GM19099 (cell line): ENCODE results near the gene PHEX.

ENCODE experiments used
- POLR2A ChIP-seq: IDR thresholded peaks from 3 replicates; pipeline ENCODE4 v1.6.1; 2011; ENCODE audit warnings: low read depth; ENCODE audit not compliant: insufficient read length; ENCODE audit errors: extremely low read depth

The PHEX gene

DNA sequence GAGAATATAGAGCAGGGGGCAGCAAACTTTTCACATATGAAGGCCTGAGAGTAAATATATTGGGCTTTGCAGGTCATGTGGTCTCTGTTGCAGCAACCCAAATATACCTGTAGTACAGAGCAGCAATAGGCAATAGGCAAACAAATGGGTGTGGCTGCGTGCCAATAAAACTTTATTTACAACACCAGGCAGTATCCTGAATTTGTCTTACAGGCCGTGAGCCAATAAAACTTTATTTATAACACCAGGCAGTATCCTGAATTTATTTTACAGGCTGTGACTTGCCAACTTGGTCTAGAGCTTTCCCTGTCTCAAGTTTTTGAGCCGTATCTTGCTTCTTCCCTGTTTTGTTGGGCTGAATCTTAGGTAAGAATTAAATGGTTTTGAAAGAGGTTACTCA, 118.2 kb downstream of the PHEX start:
- TF ChIP-seq POLR2A = no peak

DNA sequence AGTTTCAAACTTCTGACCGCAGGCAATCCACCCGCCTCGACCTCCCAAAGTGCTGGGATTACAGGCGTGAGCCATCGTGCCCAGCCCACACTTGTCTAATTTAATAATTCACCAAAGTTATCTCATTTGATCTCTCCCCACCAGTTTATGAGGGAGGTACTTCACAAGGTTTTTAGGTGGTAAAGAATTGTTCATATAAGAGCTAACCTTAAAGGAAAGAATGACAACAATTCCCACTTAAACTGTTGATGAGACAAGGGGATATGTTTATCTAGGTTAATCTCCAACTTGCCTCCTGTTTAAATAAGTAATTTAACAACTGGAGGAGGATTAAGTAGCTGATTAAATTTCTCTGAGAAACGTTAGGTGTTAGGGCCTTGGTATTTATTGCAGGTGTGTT, 123.0 kb downstream of the PHEX start:
- TF ChIP-seq POLR2A = no peak

DNA sequence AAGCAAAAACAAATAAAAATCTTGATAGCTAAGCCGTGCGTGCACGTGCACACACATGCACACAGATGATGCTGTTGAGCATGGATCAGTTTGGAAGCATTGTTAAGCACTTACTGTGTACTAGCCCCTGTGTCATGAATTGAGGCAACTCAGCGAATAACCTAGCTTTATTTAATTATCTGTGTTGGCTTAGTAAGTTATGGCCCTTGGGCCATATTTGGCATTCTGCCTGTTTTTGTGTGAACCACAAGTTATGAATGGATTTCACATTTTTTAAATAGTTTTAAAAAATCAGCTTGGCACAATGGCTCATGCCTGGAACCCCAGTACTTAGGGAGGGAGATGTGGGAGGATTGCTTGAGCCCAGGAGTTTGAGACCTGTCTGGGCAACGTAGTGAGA, 126.9 kb downstream of the PHEX start:
- no peak for TF ChIP-seq POLR2A

DNA sequence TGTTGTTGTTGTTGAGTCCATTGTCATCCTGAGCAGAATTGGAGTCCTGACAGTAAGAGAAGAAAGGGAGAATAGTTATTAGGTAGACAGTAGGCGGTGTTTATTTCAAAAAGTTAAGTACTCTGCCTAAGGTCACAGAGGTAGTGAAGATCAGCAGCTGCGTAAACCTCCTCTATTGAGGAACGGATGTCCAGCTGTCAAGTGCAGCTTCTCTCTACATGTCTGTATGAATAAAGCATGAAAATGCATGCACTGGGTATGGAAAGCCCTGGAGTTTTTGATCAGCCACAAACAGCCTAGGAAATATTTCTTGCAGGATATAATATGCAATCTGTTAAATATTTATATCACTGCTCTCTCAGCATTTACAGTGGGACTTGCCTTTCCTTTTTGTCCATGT, 131.2 kb downstream of the PHEX start:
- no peak for TF ChIP-seq POLR2A

DNA sequence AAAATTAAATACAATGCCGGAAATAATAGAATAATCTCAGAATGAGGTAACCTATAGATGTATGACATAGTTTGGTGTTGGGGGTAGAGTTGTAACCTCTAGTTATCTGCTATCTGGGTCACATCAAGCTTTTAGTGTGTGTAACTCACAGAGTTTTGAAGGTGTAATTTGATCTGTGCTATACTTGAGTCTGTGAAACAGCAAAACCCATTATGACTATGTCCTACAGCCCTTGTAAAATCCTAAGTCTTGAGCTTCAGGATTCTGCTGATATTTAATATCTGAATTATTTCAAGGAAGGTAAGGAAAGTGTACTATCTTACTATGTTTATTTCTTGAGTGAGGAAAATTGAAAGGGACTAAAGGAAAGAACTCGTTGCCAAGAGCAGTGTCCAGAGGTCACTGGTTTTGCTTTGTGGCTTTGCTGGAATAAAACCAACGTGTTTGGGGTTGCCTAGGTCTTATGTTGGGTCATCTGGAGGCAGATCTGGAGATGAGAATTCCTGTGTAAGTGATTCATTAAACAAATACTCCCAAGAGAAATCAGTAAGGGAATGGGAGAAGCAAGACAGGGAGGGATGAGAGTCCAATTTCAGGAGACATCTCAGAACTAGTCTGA, 132.8 kb downstream of the PHEX start:
- TF ChIP-seq POLR2A = no peak

DNA sequence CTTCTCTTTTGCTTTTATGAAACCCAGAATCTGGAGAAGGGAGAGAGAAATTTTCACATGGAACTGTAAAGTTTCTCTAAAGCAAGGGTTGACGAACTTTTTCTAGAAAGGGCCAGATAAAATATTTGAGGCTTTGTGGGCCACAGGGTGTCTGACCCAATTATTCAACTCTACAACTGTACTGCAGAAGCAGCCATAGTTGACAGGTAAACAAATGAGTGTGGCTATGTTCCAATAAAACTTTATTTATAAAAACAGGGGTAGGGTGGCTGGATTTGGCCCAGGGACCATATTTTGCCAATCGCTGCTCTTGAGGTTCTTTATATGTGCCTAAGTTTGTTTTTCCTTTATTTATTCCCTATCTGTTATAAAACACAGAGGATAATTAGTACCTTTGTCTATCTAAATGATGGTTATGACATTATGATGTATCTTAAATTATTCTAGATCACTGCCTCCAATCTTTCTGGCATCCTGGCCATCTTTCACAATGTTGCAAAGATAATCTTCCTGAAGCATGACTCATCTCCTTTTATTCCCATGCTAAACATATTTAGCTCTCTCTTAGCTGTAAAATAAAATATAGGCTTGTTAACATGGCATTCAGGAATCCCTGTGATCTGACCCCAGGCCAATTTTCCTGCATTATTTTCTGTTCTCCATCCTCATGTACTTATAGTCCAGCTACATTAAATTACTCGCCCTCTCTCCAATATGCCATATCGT, 133.8 kb downstream of the PHEX start:
- no peak for TF ChIP-seq POLR2A

DNA sequence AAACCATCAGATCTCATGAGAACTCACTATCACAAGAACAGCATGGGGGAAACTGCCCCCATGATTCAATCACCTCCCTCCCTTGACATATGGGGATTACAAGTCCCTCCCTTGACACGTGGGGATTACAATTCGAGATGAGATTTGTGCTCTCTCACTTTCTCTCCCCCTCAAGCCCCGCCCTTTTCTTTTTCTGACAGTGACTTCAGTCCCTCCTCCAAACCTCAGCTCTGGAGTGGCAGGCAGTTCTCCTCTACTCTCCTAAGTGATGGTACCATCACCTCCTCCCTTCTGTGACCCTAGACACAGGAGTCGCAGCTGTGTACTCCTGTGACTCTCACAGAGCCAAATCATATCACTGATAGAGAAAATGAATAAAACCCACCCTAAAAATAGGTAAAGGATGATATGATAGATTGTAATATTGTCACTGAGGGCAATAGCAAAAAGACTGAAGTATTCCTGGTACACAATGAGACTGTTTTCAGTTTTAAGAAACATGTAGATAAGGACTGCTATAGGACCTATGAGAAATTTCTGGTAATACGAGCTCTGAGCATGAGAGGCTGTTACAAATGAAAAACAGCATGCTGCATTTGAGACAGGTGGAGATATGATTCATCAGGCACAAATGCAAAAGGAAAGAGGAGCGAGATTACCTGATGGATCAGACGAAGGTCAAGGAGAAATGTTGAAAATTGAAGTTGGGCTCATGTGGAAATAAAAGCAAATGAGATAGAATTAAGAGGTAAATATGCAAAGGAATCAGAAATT, 139.3 kb downstream of the PHEX start:
- TF ChIP-seq POLR2A = no peak

DNA sequence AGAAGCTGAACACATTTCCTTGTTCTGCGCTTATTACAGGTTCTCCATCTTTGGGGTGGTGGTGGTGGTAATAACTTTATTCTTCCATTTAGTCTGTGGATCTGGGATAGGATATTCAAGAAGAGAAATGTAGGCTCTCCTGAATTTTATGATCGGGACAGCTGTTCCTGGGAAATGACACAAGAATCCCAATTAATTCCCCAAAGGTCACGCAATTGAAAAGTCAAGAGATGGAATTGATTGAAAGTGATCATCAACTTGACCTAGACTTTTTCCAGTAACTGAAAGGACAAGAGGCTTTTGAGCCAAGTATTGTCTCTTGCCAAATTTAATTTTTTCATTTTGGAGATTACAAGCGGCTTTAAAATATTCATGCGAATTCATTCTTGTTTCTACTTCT, 141.8 kb downstream of the PHEX start:
- TF ChIP-seq POLR2A = no peak

DNA sequence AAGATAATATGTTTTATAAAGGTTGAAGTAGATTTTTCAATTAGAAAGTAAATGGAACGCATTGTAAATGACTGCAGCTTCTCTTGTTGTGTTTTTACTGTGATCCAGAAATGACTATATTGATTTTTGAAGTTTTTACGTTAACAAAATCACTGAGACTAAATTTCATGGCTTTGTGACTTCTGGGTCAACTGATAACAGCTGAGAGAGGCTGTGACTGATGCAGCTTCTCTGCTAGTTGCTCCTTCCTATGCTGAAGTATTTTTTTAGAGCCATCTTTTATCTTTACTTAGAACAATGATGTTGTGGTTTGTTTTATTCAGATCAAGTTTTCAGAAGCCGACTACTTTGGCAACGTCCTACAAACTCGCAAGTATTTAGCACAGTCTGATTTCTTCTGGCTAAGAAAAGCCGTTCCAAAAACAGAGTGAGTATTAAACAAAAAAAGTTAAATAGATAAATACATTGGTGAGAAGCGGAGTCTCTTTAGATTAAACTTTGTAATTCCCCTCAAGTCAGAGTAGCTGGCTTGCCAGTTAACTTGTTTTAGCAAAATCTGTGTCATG, 145.9 kb downstream of the PHEX start:
- no peak for TF ChIP-seq POLR2A

DNA sequence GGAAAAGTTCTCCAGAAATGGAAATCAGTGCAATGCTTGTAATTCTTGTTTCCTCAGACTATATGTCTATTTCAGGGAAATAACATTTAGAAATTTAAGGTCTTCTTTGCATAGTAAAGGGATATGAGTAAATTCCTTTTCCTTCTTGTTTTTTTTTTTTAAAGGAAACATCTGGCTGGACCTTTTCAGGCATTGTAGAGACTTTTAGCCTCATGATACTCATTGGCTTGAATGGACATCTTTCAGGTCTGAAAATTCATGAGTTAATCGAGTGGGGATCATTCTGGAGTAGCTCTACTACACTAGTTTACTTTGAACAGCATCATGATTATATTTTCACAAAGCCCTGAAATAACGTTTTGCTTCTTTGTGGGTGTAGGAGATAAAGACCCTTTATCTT, 152.0 kb downstream of the PHEX start:
- TF ChIP-seq POLR2A = no peak

DNA sequence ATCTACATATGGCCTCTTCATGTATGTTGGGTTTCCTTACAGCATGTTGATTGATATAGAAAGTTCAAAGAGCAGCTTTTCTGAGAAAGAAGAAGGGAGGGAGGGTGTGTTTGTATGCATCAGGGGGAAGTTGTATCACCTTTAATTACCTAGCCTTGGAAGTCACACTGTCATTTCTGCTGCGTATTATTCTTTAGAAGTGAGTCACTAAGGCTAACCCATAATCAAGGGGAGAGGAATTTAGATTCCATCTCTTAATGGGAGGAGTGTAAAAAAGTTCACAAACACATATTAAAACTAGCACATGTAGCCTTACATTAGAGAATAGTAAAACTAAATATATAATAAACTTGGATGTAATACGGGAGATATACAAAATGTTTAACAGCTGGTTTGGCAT, 154.0 kb downstream of the PHEX start:
- TF ChIP-seq POLR2A = no peak

DNA sequence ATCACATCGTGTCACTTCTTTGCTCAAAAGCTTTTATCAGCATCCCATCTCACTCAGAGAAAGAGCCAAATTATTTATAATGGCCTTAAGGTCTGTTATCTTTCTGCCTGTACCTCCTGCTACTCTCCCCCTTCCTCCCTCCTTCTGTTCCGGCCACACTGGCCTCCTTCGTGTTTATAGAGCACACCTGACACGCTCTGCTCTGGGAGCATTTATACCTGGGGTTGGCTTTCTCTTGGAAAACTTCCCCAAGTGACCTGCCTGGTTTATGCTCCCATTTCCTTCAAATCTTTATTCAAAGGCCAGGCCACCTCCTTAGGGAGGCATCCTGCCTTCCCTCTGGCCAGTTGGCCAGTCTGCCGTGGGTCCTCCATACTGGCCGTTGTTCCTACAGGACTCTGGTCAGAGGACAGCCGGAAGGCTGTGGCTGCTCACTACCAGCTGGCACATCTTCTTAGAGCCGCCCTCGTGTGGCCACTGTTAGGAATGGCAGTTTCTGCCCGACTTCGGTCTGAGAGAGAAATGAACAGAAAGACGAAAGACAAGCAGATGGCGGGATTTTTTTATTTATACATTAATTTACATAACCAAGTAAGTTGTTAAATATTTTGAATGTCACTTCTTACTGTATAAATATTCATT, 160.4 kb downstream of the PHEX start:
- no peak for TF ChIP-seq POLR2A

DNA sequence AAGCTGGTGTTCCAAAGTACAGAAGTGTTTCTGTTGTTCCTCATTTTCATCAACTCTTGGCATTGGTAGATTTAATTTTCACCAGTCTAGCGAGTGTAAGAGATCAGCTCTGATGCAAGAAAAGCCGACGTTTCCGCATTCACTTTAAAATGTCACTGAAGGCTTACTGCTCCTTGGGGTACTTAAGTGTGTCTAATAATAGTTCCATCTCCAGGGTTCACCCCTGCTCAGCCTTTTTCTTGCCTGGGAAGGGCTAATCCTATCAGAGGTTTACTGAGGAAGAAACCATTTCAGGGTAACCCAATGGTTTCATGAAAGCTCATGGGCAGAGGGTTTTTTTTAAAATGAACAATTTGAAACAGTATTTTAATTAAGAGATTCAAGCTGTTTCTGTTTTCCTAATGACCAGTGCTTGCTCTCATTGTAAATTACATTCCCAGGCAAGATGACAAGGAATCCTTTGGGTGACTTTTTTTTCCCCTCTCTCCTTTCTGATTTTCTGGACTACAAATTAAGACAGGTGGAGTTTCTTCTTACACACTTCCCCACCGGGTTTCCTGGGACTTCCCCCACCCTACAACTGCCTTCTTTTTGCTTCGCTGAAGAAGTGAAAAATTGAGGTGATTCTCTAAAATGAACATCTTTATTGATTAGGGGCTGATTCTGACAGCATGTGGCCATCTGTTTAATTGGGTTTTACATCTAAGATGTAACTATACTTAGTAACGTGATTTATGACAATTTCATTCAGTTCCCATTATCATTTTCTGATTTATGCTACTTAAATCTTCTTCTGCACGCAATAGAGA, 161.9 kb downstream of the PHEX start:
- no peak for TF ChIP-seq POLR2A

DNA sequence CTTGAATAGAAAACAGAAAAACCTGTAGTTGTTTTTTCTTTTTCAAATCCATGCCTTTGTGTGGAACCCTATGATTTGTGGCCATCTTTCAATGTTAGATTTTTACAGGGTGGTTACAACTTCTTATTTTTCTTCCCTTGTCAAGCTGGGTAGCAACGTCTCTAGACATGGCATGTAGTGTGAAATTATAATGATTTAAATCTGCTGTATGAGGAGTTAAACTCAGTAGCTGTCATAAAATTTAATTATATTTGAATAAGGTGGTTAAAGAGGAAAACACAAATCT, 162.5 kb downstream of the PHEX start:
- no peak for TF ChIP-seq POLR2A

DNA sequence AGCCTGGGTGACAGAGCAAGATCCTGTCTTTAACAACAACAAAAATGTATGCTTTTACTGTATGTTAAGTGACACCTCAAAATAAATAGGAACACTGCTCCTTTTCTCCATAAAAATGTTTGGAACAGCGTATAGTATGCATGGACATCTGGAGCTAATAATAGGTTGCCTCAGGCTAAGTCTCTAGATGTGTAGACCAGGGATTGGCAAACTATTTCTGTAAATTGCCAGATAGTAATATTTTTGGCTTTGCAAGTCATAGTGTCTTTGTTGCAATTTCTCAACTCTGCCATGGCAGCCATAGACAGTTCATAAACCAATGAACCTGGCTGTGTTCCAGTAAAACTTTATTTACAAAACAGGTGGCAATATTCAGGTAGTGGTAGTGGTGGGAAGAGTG, 164.0 kb downstream of the PHEX start:
- TF ChIP-seq POLR2A = no peak
